Skin epidermis (tissue), 12 donors: ENCODE results near the gene SPSB3.
"Not testable (repeated sequence)": the region's sequence is repeated elsewhere in the genome, so short reads cannot be mapped to it uniquely, and the experiment has no call there.

Source experiments
- H3K27ac ChIP-seq, 21 experiments: fragments of 200-600 bp; sonication (generic) in 11 of 21; one replicate each; pipeline ENCODE4 v1.5.0; 2020; ENCODE audit warnings: mild to moderate bottlenecking in 3 of 21, inconsistent platforms in 2 of 21, moderate library complexity in 2 of 21
- H3K4me3 ChIP-seq, 7 experiments: fragments of 200-600 bp; sonication (generic) in 2 of 7; one replicate each; pipeline ENCODE4 v1.5.0; 2020; ENCODE audit warnings: inconsistent platforms in 2 of 7, mild to moderate bottlenecking in 2 of 7, moderate library complexity in 1 of 7

SPSB3 gene

DNA sequence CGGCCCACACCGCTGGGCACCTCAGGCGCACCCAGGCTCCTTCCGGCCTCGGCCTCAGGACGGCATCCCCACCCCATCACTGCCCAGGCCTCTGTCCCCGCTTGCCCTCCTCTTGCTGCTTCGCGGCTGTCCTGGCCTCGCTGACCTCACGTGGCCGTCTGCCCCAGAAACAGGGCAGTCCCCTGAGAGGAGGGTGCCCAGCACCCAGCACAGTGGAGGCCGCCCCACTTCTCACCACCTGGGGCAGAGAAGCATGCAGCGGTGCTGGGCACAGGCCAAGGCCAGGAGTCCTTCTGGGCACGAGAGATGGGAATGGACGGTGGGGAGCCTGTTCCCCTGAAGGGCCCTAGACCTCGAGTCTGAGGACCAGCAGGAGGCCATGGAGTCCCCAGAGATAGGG lies 35.3 kb upstream of the SPSB3 start:
- H3K27ac ChIP-seq, result no peak overlapping the region

DNA sequence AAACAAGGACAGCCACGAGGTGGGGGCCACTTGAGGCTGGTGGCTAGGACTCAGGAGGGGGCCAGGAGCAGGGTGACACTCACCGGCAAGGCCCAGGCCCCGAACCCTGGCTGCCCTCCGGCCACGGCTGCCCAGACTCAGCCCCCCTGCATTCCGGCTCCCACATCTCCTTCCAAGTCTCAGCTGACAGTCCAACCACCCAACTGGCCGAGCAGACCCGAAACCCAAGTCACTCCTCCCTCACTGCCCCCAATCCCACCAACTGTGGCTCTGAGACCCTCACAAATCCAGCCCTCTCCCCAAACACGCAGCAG lies 34.9 kb upstream of the SPSB3 start:
- Histone ChIP-seq H3K27ac (no peak overlapping the region), H3K4me3 (no peak overlapping the region)

More for the DNA sequence above, 35.3 kb upstream of the SPSB3 start:
- H3K4me3 ChIP-seq, result no peak overlapping the region

GRCh38 chr16:1816396-1817275 lies 34.3 kb upstream of the SPSB3 start:
- Histone ChIP-seq H3K4me3 (no peak overlapping the region), H3K27ac (no peak overlapping the region)

DNA sequence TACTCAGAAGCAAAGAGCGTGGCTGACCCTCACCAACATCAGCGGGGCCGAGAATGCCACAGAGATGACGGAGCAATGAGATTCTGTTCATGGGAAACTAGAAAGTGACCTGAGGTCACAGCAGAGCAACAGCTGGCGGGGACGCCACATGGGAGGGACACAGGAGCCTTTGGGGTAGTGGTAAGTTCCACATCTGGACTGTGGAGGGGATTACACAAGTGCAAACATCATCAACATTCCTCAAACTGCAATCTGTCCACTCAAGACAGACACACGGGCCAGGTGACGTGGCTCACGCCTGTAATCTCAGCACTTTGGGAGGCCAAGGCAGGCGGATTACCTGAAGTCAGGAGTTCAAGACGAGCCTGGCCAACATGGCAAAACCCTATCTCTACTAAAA lies 33.1 kb upstream of the SPSB3 start:
- no peak overlapping the region for H3K27ac ChIP-seq
- no peak overlapping the region for H3K4me3 ChIP-seq

GRCh38 chr16:1812732-1813163 lies 30.4 kb upstream of the SPSB3 start:
- no peak overlapping the region for H3K4me3 ChIP-seq
- H3K27ac ChIP-seq, result no peak overlapping the region

DNA sequence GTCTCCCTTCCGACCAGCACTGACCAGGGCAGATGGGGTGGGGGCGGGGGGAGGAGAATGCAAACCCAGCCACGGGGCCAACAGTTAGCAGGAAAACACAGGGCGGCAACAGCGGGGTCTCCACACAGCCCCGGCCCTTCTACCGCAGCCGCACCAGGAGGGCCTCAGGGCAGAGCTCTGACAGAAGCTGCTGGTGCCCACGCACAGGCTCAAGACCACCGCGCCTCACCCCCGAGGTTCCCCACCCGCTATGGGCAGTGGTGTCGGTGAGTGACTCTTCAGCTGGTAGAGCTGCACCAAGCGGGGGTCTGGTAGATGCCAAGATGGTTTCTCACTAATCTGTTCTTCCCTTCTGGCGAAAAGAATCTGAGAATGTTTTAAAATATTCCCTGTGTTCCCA lies 28.2 kb upstream of the SPSB3 start:
- Histone ChIP-seq H3K27ac (no peak overlapping the region), H3K4me3 (no peak overlapping the region)

- H3K4me3 ChIP-seq, result no peak overlapping the region
- no peak overlapping the region for H3K27ac ChIP-seq
Observed at GRCh38 chr16:1810106-1810505, 27.7 kb upstream of the SPSB3 start.

DNA sequence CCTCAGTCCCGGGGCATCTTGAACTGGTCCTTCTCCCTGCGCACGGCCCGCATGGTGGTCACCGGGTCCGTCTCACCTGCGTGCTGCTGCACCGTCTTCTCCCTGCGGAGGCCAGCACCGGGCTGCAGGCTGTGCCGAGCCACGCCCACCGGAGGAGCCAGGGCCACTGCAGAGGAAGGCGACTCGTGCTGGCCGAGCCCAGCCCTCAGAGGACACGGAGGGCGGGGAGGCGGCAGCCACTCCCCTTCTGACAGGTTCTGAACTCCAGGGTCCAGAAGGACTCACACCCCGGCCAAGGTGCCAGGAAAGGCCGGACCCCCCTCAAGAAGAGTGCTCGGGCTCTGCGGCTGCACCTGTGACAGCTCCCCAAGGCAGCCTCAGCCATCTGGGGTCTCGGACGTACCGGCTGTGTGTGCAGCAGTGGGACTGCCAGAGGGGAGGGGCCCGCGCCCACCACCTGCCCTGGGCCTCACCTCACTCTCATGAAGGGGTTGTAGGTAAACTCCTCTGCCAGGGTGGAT lies 27.0 kb upstream of the SPSB3 start:
- no peak overlapping the region for H3K4me3 ChIP-seq
- H3K27ac ChIP-seq, result no peak overlapping the region

- Histone ChIP-seq H3K27ac (no peak overlapping the region), H3K4me3 (no peak overlapping the region)
Observed at GRCh38 chr16:1808691-1809090, 26.3 kb upstream of the SPSB3 start.

- no peak overlapping the region for H3K27ac ChIP-seq
- H3K4me3 ChIP-seq, result no peak overlapping the region
Observed at GRCh38 chr16:1807626-1808025, 25.3 kb upstream of the SPSB3 start.

- no peak overlapping the region for H3K4me3 ChIP-seq
- H3K27ac ChIP-seq, result no peak overlapping the region
Observed at GRCh38 chr16:1800701-1801100, 18.3 kb upstream of the SPSB3 start.

DNA sequence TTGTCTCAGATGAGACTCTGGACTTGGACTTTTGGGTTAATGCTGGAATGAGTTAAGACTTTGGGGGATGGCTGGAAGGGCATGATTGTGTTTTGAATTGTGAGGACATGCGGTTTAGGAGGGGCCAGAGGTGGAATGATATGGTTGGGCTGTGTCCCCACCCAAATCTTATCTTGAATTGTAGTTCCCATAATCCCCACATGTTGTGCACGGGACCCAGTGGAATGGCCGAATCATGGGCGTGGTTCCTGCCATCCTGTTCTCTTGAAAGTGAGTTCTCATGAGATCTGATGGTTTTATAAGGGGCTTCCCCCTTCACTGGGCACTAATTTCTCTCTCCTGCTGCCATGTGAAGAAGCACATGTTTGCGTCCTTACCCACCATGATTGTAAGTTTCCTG lies 16.9 kb upstream of the SPSB3 start:
- H3K27ac ChIP-seq, H3K4me3 ChIP-seq: not testable (repeated sequence)

DNA sequence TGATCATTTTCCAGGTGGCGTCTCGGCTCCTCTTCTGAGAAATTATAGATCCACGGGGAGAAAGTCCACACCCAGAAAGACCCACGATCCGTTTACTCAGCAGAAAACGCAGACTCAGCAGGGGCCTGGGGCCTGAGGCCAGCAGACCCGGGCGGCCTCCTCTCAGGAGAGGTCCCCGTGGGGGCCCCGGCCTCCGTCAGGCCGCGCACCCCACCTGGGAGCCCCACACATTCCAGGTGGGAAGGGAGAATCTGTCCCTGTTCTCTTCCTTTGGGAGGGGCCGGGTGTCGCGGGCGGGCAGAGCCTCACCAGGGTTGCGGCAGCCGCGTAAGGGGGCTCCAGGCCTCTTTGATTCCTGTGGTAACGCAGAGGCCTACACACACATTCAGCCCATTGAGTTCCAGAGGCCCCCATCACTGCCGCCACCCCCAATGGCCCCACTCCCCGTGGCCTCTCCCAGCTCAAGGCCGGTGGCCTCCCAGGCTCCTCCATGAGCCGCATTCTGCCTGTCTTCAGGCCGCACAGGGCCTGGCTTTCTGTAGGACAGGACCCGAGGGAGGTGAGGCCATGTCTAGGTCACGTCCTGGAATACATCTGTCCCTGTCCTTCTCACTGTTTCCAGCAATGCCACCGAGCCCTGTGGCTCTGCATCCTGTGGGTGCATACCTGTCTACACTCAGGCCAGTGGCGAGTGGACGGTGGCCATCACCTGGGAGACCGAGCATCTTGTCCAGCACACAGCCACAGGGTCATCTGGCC lies 12.7 kb upstream of the SPSB3 start:
- H3K4me3 ChIP-seq, result no peak overlapping the region
- H3K27ac ChIP-seq, result no peak overlapping the region

- no peak overlapping the region for H3K4me3 ChIP-seq
- H3K27ac ChIP-seq, result no peak overlapping the region
Observed at GRCh38 chr16:1794221-1794871, 12.0 kb upstream of the SPSB3 start.

DNA sequence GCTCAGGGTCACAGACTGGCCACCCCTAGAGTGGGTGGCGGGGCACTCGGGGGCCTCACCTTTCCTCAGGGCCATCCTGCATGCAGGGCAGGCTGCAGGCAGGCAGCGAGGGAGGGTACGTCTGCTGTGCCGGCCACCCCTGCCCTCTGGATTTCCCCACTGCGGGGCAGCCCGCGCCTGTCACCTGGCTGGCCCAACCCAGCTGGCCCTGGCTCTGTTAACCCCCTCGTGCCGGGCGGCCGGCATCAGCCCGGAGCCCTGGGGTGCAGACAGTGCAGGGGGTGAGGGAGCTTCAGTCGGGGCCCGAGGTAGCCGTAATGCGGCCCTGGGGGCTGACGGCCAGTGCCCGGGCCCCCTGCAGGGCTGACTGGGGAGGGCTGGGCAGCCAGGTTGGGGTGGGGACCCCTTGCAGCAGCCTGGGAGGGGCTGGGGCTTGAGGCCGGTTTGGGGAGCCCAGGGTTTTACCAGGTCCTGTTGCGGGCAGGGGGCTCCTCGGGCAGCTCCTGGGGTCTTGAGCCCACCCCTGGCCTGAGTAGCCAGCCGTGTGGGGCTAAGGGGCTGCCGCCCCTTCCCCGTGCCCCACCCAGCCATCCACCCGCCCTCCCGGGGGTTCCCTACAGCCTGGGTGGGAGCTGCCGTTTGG lies 11.3 kb upstream of the SPSB3 start, which contains the start of gene IGFALS:
TSS of gene IGFALS (minus strand) at position 128 of the 643 bp plus-strand sequence. CDS start at position 75, 53 bp downstream.
- no peak within 1 kb of the TSS for H3K27ac ChIP-seq
- no peak within 1 kb of the TSS for H3K4me3 ChIP-seq

DNA sequence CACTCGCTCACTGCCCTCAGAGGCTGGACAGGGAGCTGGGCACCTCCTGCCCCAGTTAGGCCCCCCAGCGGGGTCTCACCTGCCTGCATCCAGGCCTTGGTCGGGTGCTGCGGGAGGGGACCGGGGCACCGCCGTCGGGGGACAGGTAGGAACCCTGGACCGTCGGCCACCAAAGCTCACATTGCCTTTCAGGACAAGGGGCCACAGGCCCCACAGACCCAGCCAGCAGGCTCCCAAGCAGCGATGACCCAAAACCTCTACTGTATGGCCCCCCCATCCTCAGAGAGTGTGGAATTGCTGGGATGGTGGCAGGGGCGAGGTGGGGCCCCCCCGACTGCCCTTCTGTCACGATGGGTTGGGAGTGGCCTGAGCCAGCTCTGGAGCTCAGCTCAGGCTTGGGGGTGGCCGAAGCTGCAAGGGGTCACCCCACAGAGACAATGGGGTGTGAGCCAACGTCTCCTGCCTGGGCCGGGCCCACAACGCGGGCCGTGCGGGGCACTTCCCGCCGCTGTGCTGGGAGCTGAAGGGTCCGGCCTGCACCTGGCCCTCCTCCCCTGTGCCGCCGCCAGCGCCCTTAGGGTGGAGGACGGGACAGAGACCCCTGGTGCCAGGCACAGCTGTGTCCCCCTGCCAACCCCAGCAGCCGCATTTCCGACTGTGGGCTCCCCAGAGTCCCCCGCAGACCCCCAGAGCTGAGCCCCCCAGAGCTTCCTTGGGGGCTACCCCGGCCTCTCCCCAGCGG lies 10.6 kb upstream of the SPSB3 start:
- Histone ChIP-seq H3K4me3 (no peak overlapping the region), H3K27ac (no peak overlapping the region)

DNA sequence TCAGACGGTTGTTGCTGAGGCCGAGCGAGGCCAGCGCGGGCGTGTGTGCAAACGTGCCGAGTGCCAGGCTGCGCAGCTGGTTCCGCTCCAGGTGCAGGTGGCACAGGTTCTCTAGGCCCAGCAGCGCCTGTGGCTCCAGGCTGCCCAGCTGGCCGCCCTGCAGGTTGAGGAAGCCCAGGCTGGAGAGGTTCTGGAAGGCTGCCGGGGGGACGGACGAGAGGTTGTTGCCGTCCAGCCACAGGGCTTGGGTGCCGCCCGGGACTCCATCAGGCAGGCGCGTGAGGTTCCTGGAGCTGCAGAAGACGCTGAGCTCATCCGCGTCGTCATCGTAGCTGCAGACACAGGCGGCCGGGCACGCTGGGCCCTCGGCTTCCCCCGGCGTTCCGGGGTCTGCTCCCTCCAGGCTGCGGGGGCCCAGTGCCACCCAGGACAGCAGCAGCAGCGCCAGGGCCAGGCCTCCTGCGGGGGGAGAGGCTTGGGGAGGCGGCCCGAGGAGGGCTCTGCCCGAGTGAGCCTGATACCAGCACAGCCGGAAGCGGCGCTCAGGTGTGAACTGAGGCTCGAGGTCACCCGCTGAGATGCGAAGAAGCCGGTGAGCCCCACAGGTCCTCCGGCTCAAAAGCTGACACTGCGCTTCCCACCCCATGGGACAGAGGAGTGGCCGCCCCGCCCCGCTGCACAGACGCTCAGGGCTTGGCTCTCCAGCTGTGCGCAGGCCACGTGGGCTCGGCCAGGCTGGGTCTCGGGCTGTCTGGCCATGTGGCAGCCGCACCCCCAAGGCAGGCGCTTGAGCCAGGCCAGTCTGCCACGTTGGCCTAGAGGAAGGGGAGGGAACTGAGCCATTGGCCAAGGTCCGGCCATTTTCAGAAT lies 9.8 kb upstream of the SPSB3 start:
- Histone ChIP-seq H3K27ac (no peak overlapping the region), H3K4me3 (no peak overlapping the region)

DNA sequence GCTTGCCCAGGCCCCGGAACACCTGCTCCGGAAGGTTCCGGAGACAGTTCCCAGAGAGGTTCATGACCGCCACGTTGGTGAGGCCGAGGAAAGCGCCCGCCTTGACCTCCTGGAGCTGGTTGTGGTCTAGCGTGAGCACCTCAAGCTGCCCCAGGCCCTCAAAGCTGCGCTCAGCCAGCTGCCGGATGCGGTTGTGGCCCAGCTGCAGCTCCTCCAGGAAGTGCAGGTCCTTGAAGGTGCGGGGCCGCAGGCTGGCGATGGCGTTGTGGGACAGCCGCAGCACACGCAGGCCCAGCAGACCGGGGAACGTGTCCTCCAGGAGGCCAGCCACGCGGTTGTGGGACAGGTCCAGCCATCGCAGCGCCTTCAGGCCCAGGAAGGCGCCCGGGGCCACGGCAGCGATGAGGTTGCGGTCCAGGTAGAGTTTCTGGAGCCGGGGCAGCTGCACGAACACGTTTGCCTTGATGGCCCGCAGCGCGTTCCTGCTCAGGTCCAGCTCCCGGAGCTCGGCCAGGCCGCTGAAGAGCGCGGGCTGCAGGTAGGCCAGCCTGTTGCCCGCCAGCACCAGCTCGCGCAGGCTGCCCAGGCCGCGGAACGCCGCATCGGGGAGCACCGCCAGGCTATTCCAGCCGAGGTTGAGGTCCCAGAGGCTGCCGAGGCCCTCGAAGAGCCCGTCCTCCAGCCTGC lies 9.0 kb upstream of the SPSB3 start:
- H3K4me3 ChIP-seq, result no peak overlapping the region

More for the DNA sequence above, 9.0 kb upstream of the SPSB3 start:
- no peak overlapping the region for H3K27ac ChIP-seq
